WTC11 (cell line): ENCODE results near the gene PCGF3. TPM values are rescaled to one million over a fixed set of nuclear protein-coding genes. Genes with fewer than 3 reads are reported as not detected.
A peak's percentile ranks its signal among the peaks of the same experiment; 100 is the strongest.

Experiments
- ATAC-seq: fragments of 200-7000 bp; cut with Tn5 transposase; 2 replicates; pipeline ENCODE4 v1.10.0; 2021; ENCODE audit warnings: mild to moderate bottlenecking, moderate library complexity
- CTCF ChIA-PET: fragments of 300-600 bp; sonication (Branson Sonifier 250); formaldehyde crosslinking; loops from one replicate; lab custom pipeline; 2021; ENCODE audit warnings: antibody characterized with exemption; lab: Charles Lee
- POLR2A ChIA-PET: fragments of 350-600 bp; sonication (Branson Sonifier 250); formaldehyde crosslinking; loops from one replicate; lab custom pipeline; 2021; ENCODE audit warnings: antibody characterized with exemption; lab: Charles Lee
- DNase-seq: peaks from one replicate; pipeline ENCODE4 v3.0.0; 2021; ENCODE audit warnings: low spot score
- H3K27ac Mint-ChIP-seq: 2 replicates; pipeline ENCODE4 v1.8.0; 2021; ENCODE audit warnings: mixed read lengths
- H3K27me3 Mint-ChIP-seq: 2 replicates; pipeline ENCODE4 v1.8.0; 2021; ENCODE audit warnings: low read depth, mild to moderate bottlenecking, moderate library complexity, mixed read lengths
- H3K36me3 Mint-ChIP-seq: 2 replicates; pipeline ENCODE4 v1.8.0; 2021; ENCODE audit warnings: mixed read lengths
- H3K4me1 Mint-ChIP-seq: 2 replicates; pipeline ENCODE4 v1.8.0; 2022; ENCODE audit warnings: mixed read lengths
- H3K4me3 Mint-ChIP-seq: 2 replicates; pipeline ENCODE4 v1.8.0; 2021; ENCODE audit warnings: mild to moderate bottlenecking, moderate library complexity, mixed read lengths
- H3K9me3 Mint-ChIP-seq: 2 replicates; pipeline ENCODE4 v1.8.0; 2021; ENCODE audit warnings: mixed read lengths
- AFF4 ChIP-seq: sonication (generic); formaldehyde crosslinking; IDR thresholded peaks from 2 replicates; pipeline ENCODE4 v1.8.1; 2023; ENCODE audit warnings: mild to moderate bottlenecking, missing genetic modification reagents, borderline replicate concordance
- ARID4B ChIP-seq: sonication (generic); formaldehyde crosslinking; IDR thresholded peaks from 2 replicates; pipeline ENCODE4 v1.8.0; 2023; ENCODE audit warnings: missing genetic modification reagents, mild to moderate bottlenecking, borderline replicate concordance
- CDX4 ChIP-seq: fragments of 250-450 bp; sonication (Bioruptor Pico); IDR thresholded peaks from 2 replicates; pipeline ENCODE4 v1.9.0; 2021; ENCODE audit warnings: moderate library complexity, mild to moderate bottlenecking, inconsistent platforms, borderline replicate concordance
- GABPB1 ChIP-seq: sonication (generic); formaldehyde crosslinking; IDR thresholded peaks from 2 replicates; pipeline ENCODE4 v1.8.1; 2023; ENCODE audit warnings: mild to moderate bottlenecking, missing genetic modification reagents
- HMGA2 ChIP-seq: fragments of 250-450 bp; sonication (Bioruptor Pico); IDR thresholded peaks from 2 replicates; pipeline ENCODE4 v1.4.0; 2021; ENCODE audit warnings: mild to moderate bottlenecking, moderate library complexity
- IRF2 ChIP-seq: sonication (generic); formaldehyde crosslinking; IDR thresholded peaks from 2 replicates; pipeline ENCODE4 v1.8.0; 2022; ENCODE audit warnings: low read depth, missing genetic modification reagents, borderline replicate concordance
- JAZF1 ChIP-seq: fragments of 250-450 bp; sonication (Bioruptor Pico); IDR thresholded peaks from 2 replicates; pipeline ENCODE4 v1.9.0; 2021; ENCODE audit warnings: moderate library complexity, mild to moderate bottlenecking, inconsistent platforms
- KAT7 ChIP-seq: sonication (generic); formaldehyde crosslinking; IDR thresholded peaks from 2 replicates; pipeline ENCODE4 v1.8.1; 2023; ENCODE audit warnings: missing genetic modification reagents, mild to moderate bottlenecking, borderline replicate concordance
- PRDM15 ChIP-seq: sonication (generic); formaldehyde crosslinking; IDR thresholded peaks from 2 replicates; pipeline ENCODE4 v1.8.0; 2022; ENCODE audit warnings: missing genetic modification reagents
- SP1 ChIP-seq: sonication (generic); formaldehyde crosslinking; conservative IDR thresholded peaks from 2 replicates; pipeline ENCODE4 v1.8.1; 2022; ENCODE audit warnings: missing genetic modification reagents
- STAT6 ChIP-seq: sonication (generic); formaldehyde crosslinking; conservative IDR thresholded peaks from 2 replicates; pipeline ENCODE4 v1.8.1; 2023; ENCODE audit warnings: mild to moderate bottlenecking, low read depth, missing genetic modification reagents, moderate library complexity
- TEAD1 ChIP-seq: sonication (generic); formaldehyde crosslinking; IDR thresholded peaks from 2 replicates; pipeline ENCODE4 v1.8.0; 2022; ENCODE audit warnings: mild to moderate bottlenecking, missing genetic modification reagents
- ZBTB43 ChIP-seq: sonication (generic); formaldehyde crosslinking; IDR thresholded peaks from 2 replicates; pipeline ENCODE4 v1.8.1; 2023; ENCODE audit warnings: mild to moderate bottlenecking, missing genetic modification reagents
- ZNF121 ChIP-seq: sonication (generic); formaldehyde crosslinking; IDR thresholded peaks from 2 replicates; pipeline ENCODE4 v1.8.0; 2023; ENCODE audit warnings: missing genetic modification reagents
- total RNA-seq: library from RNA; stranded (reverse); gene quantifications from 3 replicates; pipeline ENCODE4 v1.2.3, GENCODE V29; 2021

PCGF3 gene
- total RNA-seq, 1 experiment from 2014 or later, result 65.7 TPM

- H3K27ac Mint-ChIP-seq, result no peak overlapping the region
- no peak for ATAC-seq
These were observed 83.1 kb downstream of the PCGF3 start for GRCh38 chr4:788636-789297.

GRCh38 chr4:789571-790465 is 84.2 kb downstream of the PCGF3 start:
- no peak overlapping the region for H3K4me3 Mint-ChIP-seq
- DNase-seq (no peak), ATAC-seq (no peak)
- ChIA-PET CTCF (no interaction called here), POLR2A (no interaction called here)
- no peaks in the 10 kb centered on the region for H3K36me3 Mint-ChIP-seq
- H3K27ac Mint-ChIP-seq, result no peak overlapping the region
- H3K4me1 Mint-ChIP-seq, result peaks cover 30% of the 10 kb centered on the region
- H3K27me3 Mint-ChIP-seq, result peaks cover 68% of the 10 kb centered on the region
- H3K9me3 Mint-ChIP-seq, result no peaks in the 10 kb centered on the region
- no peak for TF ChIP-seq SP1 (CRISPR knock-in tag)
- TF ChIP-seq PRDM15 (CRISPR knock-in tag), result no peak
- no peak for TF ChIP-seq CDX4 (CRISPR knock-in tag)
- TF ChIP-seq STAT6 (CRISPR knock-in tag), result no peak
- no peak for TF ChIP-seq KAT7 (CRISPR knock-in tag)
- TF ChIP-seq ARID4B (CRISPR knock-in tag), result no peak
- no peak for TF ChIP-seq TEAD1 (CRISPR knock-in tag)
- TF ChIP-seq HMGA2, result no peak
- TF ChIP-seq ZNF121 (CRISPR knock-in tag), result no peak
- TF ChIP-seq JAZF1 (CRISPR knock-in tag), result no peak
- TF ChIP-seq AFF4 (CRISPR knock-in tag), result no peak
- no peak for TF ChIP-seq IRF2 (CRISPR knock-in tag)

More at GRCh38 chr4:788636-789297, 83.1 kb downstream of the PCGF3 start:
- H3K9me3 Mint-ChIP-seq, result no peaks in the 10 kb centered on the region
- no peak for DNase-seq
- no peak overlapping the region for H3K4me3 Mint-ChIP-seq
- peaks cover 26% of the 10 kb centered on the region for H3K4me1 Mint-ChIP-seq
- POLR2A ChIA-PET, result no interaction called here
- H3K36me3 Mint-ChIP-seq, result no peaks in the 10 kb centered on the region
- CTCF ChIA-PET, result interaction anchor here (1.0 kb wide), 1 partner anchor 138 kb away, joined by 3 read pairs; no protein-coding TSS in a partner anchor
- peaks cover 68% of the 10 kb centered on the region for H3K27me3 Mint-ChIP-seq
- TF ChIP-seq GABPB1 (CRISPR knock-in tag) (0 out of 2 replicates have a peak, but pooled peaks have one; percentile 22), ZBTB43 (CRISPR knock-in tag) (no peak)
